GM12878 (cell line): ENCODE measurements around the gene AIMP2. TPM values are rescaled to one million over a fixed set of nuclear protein-coding genes. Genes with fewer than 3 reads are reported as not detected.

Experiments
- ATAC-seq: fragments of 200-7000 bp; cut with Tn5 transposase; 3 replicates; pipeline ENCODE4 v1.9.1; 2020; ENCODE audit warnings: mild to moderate bottlenecking, moderate library complexity
- BruUV-seq: library from RNA; stranded (reverse); fragments of 400-500 nt; replicated peaks from 2 replicates; lab custom pipeline; 2021; lab: Mats Ljungman, UMichigan
- CTCF ChIA-PET: fragments of 300-600 bp; sonication (Branson Sonifier 250); formaldehyde crosslinking; extraction: SDS; loops from one replicate; lab custom pipeline; 2021; ENCODE audit warnings: inconsistent platforms; lab: Yijun Ruan, JAX
- POLR2A ChIA-PET: fragments of 350-600 bp; formaldehyde crosslinking; extraction: SDS; loops from one replicate; lab custom pipeline; 2021; ENCODE audit warnings: inconsistent platforms; lab: Charles Lee
- RAD21 ChIA-PET: fragments of 300-600 bp; sonication (Branson Sonifier 250); formaldehyde crosslinking; loops from one replicate; lab custom pipeline; 2023; ENCODE audit warnings: antibody characterized with exemption; ENCODE audit not compliant: unreplicated experiment; lab: Charles Lee
- SMC1A ChIA-PET: fragments of 300-600 bp; sonication (Branson Sonifier 250); formaldehyde crosslinking; loops from one replicate; lab custom pipeline; 2023; ENCODE audit not compliant: unreplicated experiment, uncharacterized antibody; lab: Charles Lee
- DNase-seq: peaks from one replicate; pipeline ENCODE4 v3.0.0-alpha.2; 2011; ENCODE audit warnings: low read depth, low spot score
- FAIRE-seq: peaks from 3 replicates; lab custom pipeline; 2011; peaks lifted over from hg19 to GRCh38; lab: Jason Lieb, UNC
- H2AFZ ChIP-seq: 2 replicates; pipeline ENCODE4 v1.6.0; 2011; ENCODE audit warnings: low read depth, low read length, control low read depth; ENCODE audit not compliant: control insufficient read depth
- H3K27ac ChIP-seq: 2 replicates; pipeline ENCODE4 v1.5.1; 2011; ENCODE audit warnings: control low read depth; ENCODE audit not compliant: control insufficient read depth, insufficient read depth
- H3K27me3 ChIP-seq, 2 experiments: replicated peaks in 1 of 2; 2 replicates each; pipeline versions ENCODE4 v1.6.0 to v1.6.1; 2011; ENCODE audit warnings: low read length in 1 of 2; ENCODE audit not compliant: control insufficient read depth in 2 of 2, insufficient read depth in 2 of 2
- H3K36me3 ChIP-seq, 2 experiments: 2 replicates each; pipeline ENCODE4 v1.5.1; 2011; ENCODE audit warnings: low read length in 1 of 2; ENCODE audit not compliant: control insufficient read depth in 2 of 2, insufficient read depth in 2 of 2
- H3K4me1 ChIP-seq: 2 replicates; pipeline ENCODE4 v1.6.1; 2011; ENCODE audit warnings: mild to moderate bottlenecking, low read length, moderate library complexity, mixed read lengths; ENCODE audit not compliant: control insufficient read depth, insufficient read depth
- H3K4me2 ChIP-seq: 2 replicates; pipeline ENCODE4 v1.6.0; 2011; ENCODE audit warnings: control low read depth; ENCODE audit not compliant: control insufficient read depth, insufficient read depth
- H3K4me3 ChIP-seq: fragments of 200-600 bp; sonication (generic); 2 replicates; pipeline ENCODE4 v1.5.1; 2016
- H3K79me2 ChIP-seq: 2 replicates; pipeline ENCODE4 v1.6.0; 2011; ENCODE audit warnings: low read length; ENCODE audit not compliant: control insufficient read depth, insufficient read depth
- H3K9ac ChIP-seq: 2 replicates; pipeline ENCODE4 v1.8.0; 2011; ENCODE audit warnings: low read length, control low read depth, mixed read lengths; ENCODE audit not compliant: control insufficient read depth, insufficient read depth
- H3K9me3 ChIP-seq: replicated peaks from 3 replicates; pipeline ENCODE4 v1.5.1; 2011; ENCODE audit warnings: mild to moderate bottlenecking, low read length; ENCODE audit not compliant: control insufficient read depth, insufficient read depth
- H4K20me1 ChIP-seq: 2 replicates; pipeline ENCODE4 v1.6.0; 2011; ENCODE audit not compliant: control insufficient read depth, insufficient read depth
- ATF7 ChIP-seq: fragments of 450-650 bp; IDR thresholded peaks from 2 replicates; pipeline ENCODE4 v1.6.1; 2016; ENCODE audit warnings: low read depth, mild to moderate bottlenecking
- BCL11A ChIP-seq: IDR thresholded peaks from 2 replicates; pipeline ENCODE4 v1.6.1; 2011; ENCODE audit warnings: low read depth, low read length
- BCLAF1 ChIP-seq: fragments of 450-650 bp; IDR thresholded peaks from 2 replicates; pipeline ENCODE4 v1.6.1; 2017; ENCODE audit warnings: antibody characterized with exemption, mild to moderate bottlenecking, moderate library complexity
- CEBPB ChIP-seq, 2 experiments: fragments of 150-350 bp in 1 of 2; IDR thresholded peaks; 2 replicates each; pipeline ENCODE4 v1.6.1; 2012 to 2014; ENCODE audit warnings: low read depth in 2 of 2, low read length in 2 of 2, borderline replicate concordance in 1 of 2, inconsistent platforms in 1 of 2
- CREM ChIP-seq: IDR thresholded peaks from 2 replicates; pipeline ENCODE4 v1.6.1; 2014; ENCODE audit warnings: antibody characterized with exemption, low read depth
- DPF2 ChIP-seq: fragments of 450-650 bp; IDR thresholded peaks from 2 replicates; pipeline ENCODE4 v1.6.1; 2017; ENCODE audit warnings: mild to moderate bottlenecking
- IKZF1 ChIP-seq: fragments of 450-650 bp; conservative IDR thresholded peaks from 2 replicates; pipeline ENCODE4 v1.6.1; 2017; ENCODE audit warnings: antibody characterized with exemption, mild to moderate bottlenecking
- IRF4 ChIP-seq: IDR thresholded peaks from 2 replicates; pipeline ENCODE4 v1.6.1; 2011; ENCODE audit warnings: low read depth, low read length
- JUNB ChIP-seq: IDR thresholded peaks from 2 replicates; pipeline ENCODE4 v1.6.1; 2016; ENCODE audit warnings: antibody characterized with exemption, mild to moderate bottlenecking
- MEF2A ChIP-seq: IDR thresholded peaks from 2 replicates; pipeline ENCODE4 v1.6.1; 2011; ENCODE audit warnings: low read depth, mild to moderate bottlenecking, low read length, moderate library complexity; ENCODE audit not compliant: insufficient read depth
- SPI1 ChIP-seq: IDR thresholded peaks from 2 replicates; pipeline ENCODE4 v1.6.1; 2011; ENCODE audit warnings: low read depth, mild to moderate bottlenecking, low read length, moderate library complexity, borderline replicate concordance; ENCODE audit not compliant: insufficient read depth
- ZBED1 ChIP-seq: IDR thresholded peaks from 2 replicates; pipeline ENCODE4 v1.6.1; 2016; ENCODE audit warnings: borderline replicate concordance
- ZZZ3 ChIP-seq: IDR thresholded peaks from 2 replicates; pipeline ENCODE4 v1.6.1; 2011; ENCODE audit warnings: low read depth; ENCODE audit not compliant: control insufficient read depth, insufficient read length
- WGBS: methylation state at CpG from one replicate; pipeline ENCODE4 v1.1.6; 2016; ENCODE audit warnings: low lambda C conversion rate; ENCODE audit not compliant: insufficient replicate concordance, insufficient coverage; ENCODE audit errors: missing lambda C conversion rate; 5-methylcytosine and 5-hydroxymethylcytosine counted together
- in situ Hi-C: fragments of 300-500 bp; cut with MboI; formaldehyde crosslinking; loops from 9 replicates; pipeline ENCODE4 v1.14.3; 2018; ENCODE audit warnings: mixed read lengths
- intact Hi-C: fragments of 100-400 bp; cut with micrococcal nuclease; formaldehyde crosslinking; loops from one replicate; pipeline ENCODE4 v1.14.2; 2022; ENCODE audit not compliant: unreplicated experiment
- polyA plus RNA-seq, 11 experiments: library from polyadenylated mRNA; depleted of rRNA in 4 of 11; unstranded in 6 of 11; stranded (reverse) in 5 of 11; fragments of >200 nt; fragmentation: Nextera tagmentation in 4 of 11; fragmentation: Illumina TruSeq in 1 of 11; extraction: Ambion mirVana in 4 of 11; extraction: Trizol in 1 of 11; gene quantifications; 1 replicate in 1 of 11; 2 replicates in 10 of 11; pipeline versions ENCODE4 v1.2.1 to v1.2.3, GENCODE V29; 2011 to 2016; ENCODE audit warnings: inconsistent platforms in 2 of 11, missing spikeins in 2 of 11, low read depth in 1 of 11
- total RNA-seq, 4 experiments: library from RNA; depleted of rRNA in 3 of 4; stranded (reverse); fragments of >200 nt in 3 of 4; fragmentation: Illumina TruSeq in 1 of 4; extraction: Trizol in 1 of 4; gene quantifications; 2 replicates each; pipeline versions ENCODE4 v1.2.1 to v1.2.3, GENCODE V29; 2013 to 2021
- TF ChIP-seq, protein P1 (sequence below): IDR thresholded peaks from 2 replicates; pipeline ENCODE4 v1.6.1; 2012; ENCODE audit warnings: improper control_type of control experiment, low read depth, low read length; ENCODE audit not compliant: insufficient replicate concordance
- TF ChIP-seq, protein P2 (sequence below): IDR thresholded peaks from 2 replicates; pipeline ENCODE4 v1.6.1; 2012; ENCODE audit warnings: low read depth, low read length, improper control_type of control experiment

AIMP2 gene
- total and polyA plus RNA-seq, 10 of the 15 experiments (the other 5 are each of a cell fraction or from before 2014, with no cell fraction given): 46.7 to 130 (median 70.5) TPM

DNA sequence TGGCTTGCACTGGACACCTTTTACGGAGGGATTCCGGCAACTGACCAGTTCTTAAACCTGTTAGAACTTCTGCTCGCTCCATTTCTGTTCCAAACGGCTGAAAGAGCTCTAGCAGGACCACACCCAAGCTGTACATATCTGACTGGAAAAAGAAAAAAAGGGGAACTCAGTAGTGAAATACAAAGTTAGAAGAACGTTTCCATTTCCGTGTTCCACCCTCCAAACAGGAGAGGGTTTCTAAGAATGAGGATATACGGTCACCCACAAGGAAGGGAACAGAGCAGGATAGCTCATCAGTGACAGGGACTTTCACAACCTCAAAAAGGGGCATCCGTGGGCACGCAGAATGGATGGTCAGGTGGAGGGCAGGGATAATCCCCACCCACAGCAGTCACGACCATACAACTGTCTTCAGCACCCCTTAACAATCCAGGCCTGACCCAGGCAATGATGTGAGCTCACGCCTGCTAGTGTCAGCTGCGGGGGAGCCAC lies 17.8 kb downstream of the AIMP2 start:
- Histone ChIP-seq H3K4me3 (no peak overlapping the region), H3K27ac (peak overlapping the region; percentile 22; the same call in 1 of the 2 replicates), H3K9ac (no peak overlapping the region), H2AFZ (peak overlapping the region; percentile 32), H3K27me3 (no peaks in the 10 kb centered on the region), H3K4me1 (peaks cover 13% of the 10 kb centered on the region), H3K9me3 (no peaks in the 10 kb centered on the region), H3K36me3 (peaks cover 16 to 38% of the 10 kb centered on the region in 2 experiments), H4K20me1 (no peaks in the 10 kb centered on the region), H3K4me2 (no peak overlapping the region), H3K79me2 (no peaks in the 10 kb centered on the region)
- in situ Hi-C loops: no loop called here
- no peak for DNase-seq
- intact Hi-C loops: no loop called here
- POLR2A ChIA-PET: interaction anchor here (0.6 to 2.1 kb wide), 3 partner anchors 12 to 58 kb away, joined by 3 to 9 read pairs (median 4); partner anchors contain the start of genes AIMP2 and PMS2
- 59% methylated on average over 12 of the region's 12 CpGs for WGBS
- CTCF ChIA-PET: interaction anchor here (0.6 to 1.5 kb wide), 6 partner anchors 17 to 301 kb away, joined by 3 to 4 read pairs (median 3); partner anchors contain the start of genes AIMP2 and PMS2
- FAIRE-seq: no peak
- SMC1A ChIA-PET: interaction anchor here (1.0 to 2.2 kb wide), 4 partner anchors 9 to 297 kb away, joined by 3 to 6 read pairs (median 4); no protein-coding TSS in a partner anchor
- RAD21 ChIA-PET: no interaction called here
- no TSS peak for BruUV-seq
- peak; percentile 41 for ATAC-seq
- TF ChIP-seq ATF7 (no peak), BCLAF1 (no peak), JUNB (no peak), CREM (no peak), ZZZ3 (no peak), MEF2A (no peak), CEBPB (IDR thresholded peaks at IDR 0.05; ENCODE audit: borderline replicate concordance in 1 of 2, low read depth in 2 of 2, low read length in 2 of 2) (no peak), IKZF1 (no peak; the same call in 1 of the 2 replicates), IRF4 (no peak), ZBED1 (no peak), DPF2 (no peak), BCL11A (peak; percentile 33; the same call in 1 of the 2 replicates), SPI1 (peak; percentile 66; the same call in 1 of the 2 replicates)
- TF ChIP-seq, protein P1, sequence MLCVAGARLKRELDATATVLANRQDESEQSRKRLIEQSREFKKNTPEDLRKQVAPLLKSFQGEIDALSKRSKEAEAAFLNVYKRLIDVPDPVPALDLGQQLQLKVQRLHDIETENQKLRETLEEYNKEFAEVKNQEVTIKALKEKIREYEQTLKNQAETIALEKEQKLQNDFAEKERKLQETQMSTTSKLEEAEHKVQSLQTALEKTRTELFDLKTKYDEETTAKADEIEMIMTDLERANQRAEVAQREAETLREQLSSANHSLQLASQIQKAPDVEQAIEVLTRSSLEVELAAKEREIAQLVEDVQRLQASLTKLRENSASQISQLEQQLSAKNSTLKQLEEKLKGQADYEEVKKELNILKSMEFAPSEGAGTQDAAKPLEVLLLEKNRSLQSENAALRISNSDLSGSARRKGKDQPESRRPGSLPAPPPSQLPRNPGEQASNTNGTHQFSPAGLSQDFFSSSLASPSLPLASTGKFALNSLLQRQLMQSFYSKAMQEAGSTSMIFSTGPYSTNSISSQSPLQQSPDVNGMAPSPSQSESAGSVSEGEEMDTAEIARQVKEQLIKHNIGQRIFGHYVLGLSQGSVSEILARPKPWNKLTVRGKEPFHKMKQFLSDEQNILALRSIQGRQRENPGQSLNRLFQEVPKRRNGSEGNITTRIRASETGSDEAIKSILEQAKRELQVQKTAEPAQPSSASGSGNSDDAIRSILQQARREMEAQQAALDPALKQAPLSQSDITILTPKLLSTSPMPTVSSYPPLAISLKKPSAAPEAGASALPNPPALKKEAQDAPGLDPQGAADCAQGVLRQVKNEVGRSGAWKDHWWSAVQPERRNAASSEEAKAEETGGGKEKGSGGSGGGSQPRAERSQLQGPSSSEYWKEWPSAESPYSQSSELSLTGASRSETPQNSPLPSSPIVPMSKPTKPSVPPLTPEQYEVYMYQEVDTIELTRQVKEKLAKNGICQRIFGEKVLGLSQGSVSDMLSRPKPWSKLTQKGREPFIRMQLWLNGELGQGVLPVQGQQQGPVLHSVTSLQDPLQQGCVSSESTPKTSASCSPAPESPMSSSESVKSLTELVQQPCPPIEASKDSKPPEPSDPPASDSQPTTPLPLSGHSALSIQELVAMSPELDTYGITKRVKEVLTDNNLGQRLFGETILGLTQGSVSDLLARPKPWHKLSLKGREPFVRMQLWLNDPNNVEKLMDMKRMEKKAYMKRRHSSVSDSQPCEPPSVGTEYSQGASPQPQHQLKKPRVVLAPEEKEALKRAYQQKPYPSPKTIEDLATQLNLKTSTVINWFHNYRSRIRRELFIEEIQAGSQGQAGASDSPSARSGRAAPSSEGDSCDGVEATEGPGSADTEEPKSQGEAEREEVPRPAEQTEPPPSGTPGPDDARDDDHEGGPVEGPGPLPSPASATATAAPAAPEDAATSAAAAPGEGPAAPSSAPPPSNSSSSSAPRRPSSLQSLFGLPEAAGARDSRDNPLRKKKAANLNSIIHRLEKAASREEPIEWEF: no peak
- TF ChIP-seq, protein P2, sequence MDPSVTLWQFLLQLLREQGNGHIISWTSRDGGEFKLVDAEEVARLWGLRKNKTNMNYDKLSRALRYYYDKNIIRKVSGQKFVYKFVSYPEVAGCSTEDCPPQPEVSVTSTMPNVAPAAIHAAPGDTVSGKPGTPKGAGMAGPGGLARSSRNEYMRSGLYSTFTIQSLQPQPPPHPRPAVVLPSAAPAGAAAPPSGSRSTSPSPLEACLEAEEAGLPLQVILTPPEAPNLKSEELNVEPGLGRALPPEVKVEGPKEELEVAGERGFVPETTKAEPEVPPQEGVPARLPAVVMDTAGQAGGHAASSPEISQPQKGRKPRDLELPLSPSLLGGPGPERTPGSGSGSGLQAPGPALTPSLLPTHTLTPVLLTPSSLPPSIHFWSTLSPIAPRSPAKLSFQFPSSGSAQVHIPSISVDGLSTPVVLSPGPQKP: no peak
